Trophoblast cell (in vitro differentiated cells and primary cell): ENCODE results near the gene NCAPD3.

Source experiments
- DNase-seq, 2 donors: peaks; one replicate each; pipeline ENCODE4 v3.0.0-alpha.2; 2016
- H2AFZ ChIP-seq: 2 replicates; pipeline ENCODE4 v1.6.1; 2013; ENCODE audit warnings: low read length, moderate library complexity, mild to moderate bottlenecking; ENCODE audit not compliant: insufficient read depth, poor library complexity
- H2AK5ac ChIP-seq: 2 replicates; pipeline ENCODE4 v1.6.1; 2013; ENCODE audit warnings: mild to moderate bottlenecking, low read length
- H2BK120ac ChIP-seq: 2 replicates; pipeline ENCODE4 v1.6.1; 2013; ENCODE audit warnings: low read length, mild to moderate bottlenecking, moderate library complexity; ENCODE audit not compliant: insufficient read depth, poor library complexity
- H2BK12ac ChIP-seq: 2 replicates; pipeline ENCODE4 v1.6.1; 2013; ENCODE audit warnings: mild to moderate bottlenecking, low read length, moderate library complexity
- H2BK5ac ChIP-seq: 2 replicates; pipeline ENCODE4 v1.6.1; 2013; ENCODE audit warnings: low read length, low read depth, moderate library complexity, mild to moderate bottlenecking; ENCODE audit not compliant: poor library complexity
- H3K14ac ChIP-seq: 2 replicates; pipeline ENCODE4 v1.6.1; 2013; ENCODE audit warnings: mild to moderate bottlenecking, low read length
- H3K18ac ChIP-seq: 2 replicates; pipeline ENCODE4 v1.6.1; 2013; ENCODE audit warnings: mild to moderate bottlenecking, low read length
- H3K23ac ChIP-seq: 2 replicates; pipeline ENCODE4 v1.6.1; 2013; ENCODE audit warnings: low read length
- H3K27ac ChIP-seq: 2 replicates; pipeline ENCODE4 v1.5.1; 2013; ENCODE audit warnings: low read depth, mild to moderate bottlenecking, inconsistent platforms, low read length, moderate library complexity
- H3K27me3 ChIP-seq: 2 replicates; pipeline ENCODE4 v1.6.1; 2013; ENCODE audit warnings: inconsistent platforms, mild to moderate bottlenecking, low read length, moderate library complexity; ENCODE audit not compliant: insufficient read depth
- H3K36me3 ChIP-seq, 2 experiments: 1 replicate in 1 of 2; 2 replicates in 1 of 2; pipeline ENCODE4 v1.6.1; 2013; ENCODE audit warnings: low read length in 2 of 2, mild to moderate bottlenecking in 2 of 2, moderate library complexity in 1 of 2; ENCODE audit not compliant: insufficient read depth in 2 of 2, control insufficient read depth in 1 of 2
- H3K4ac ChIP-seq: 2 replicates; pipeline ENCODE4 v1.6.1; 2013; ENCODE audit warnings: low read depth, mild to moderate bottlenecking, low read length, moderate library complexity
- H3K4me1 ChIP-seq, 2 experiments: 1 replicate in 1 of 2; 2 replicates in 1 of 2; pipeline ENCODE4 v1.6.1; 2013; ENCODE audit warnings: low read length in 2 of 2, mild to moderate bottlenecking in 2 of 2, moderate library complexity in 1 of 2; ENCODE audit not compliant: insufficient read depth in 2 of 2, control insufficient read depth in 1 of 2
- H3K4me2 ChIP-seq: 2 replicates; pipeline ENCODE4 v1.6.1; 2013; ENCODE audit warnings: inconsistent platforms, mild to moderate bottlenecking, low read length, moderate library complexity
- H3K4me3 ChIP-seq: 2 replicates; pipeline ENCODE4 v1.5.1; 2013; ENCODE audit warnings: mild to moderate bottlenecking, low read depth, low read length, inconsistent platforms
- H3K79me1 ChIP-seq: one replicate; pipeline ENCODE4 v1.6.1; 2013; ENCODE audit warnings: low read length
- H3K79me2 ChIP-seq: 2 replicates; pipeline ENCODE4 v1.6.1; 2013; ENCODE audit warnings: low read length, mild to moderate bottlenecking; ENCODE audit not compliant: control insufficient read depth, insufficient read depth, poor library complexity
- H3K9ac ChIP-seq: 2 replicates; pipeline ENCODE4 v1.6.1; 2013; ENCODE audit warnings: mild to moderate bottlenecking, low read length
- H3K9me3 ChIP-seq: 2 replicates; pipeline ENCODE4 v1.6.1; 2013; ENCODE audit warnings: low read depth, mild to moderate bottlenecking, control low read depth, inconsistent platforms, low read length; ENCODE audit not compliant: insufficient read depth
- H4K12ac ChIP-seq: 2 replicates; pipeline ENCODE4 v1.6.1; 2013; ENCODE audit warnings: low read depth, mild to moderate bottlenecking, low read length, moderate library complexity
- H4K8ac ChIP-seq: 2 replicates; pipeline ENCODE4 v1.6.1; 2013; ENCODE audit warnings: low read depth, mild to moderate bottlenecking, low read length, moderate library complexity
- H4K91ac ChIP-seq: one replicate; pipeline ENCODE4 v1.6.1; 2013; ENCODE audit warnings: low read depth, mild to moderate bottlenecking, low read length, moderate library complexity
- WGBS: extraction: QIAGEN DNeasy Blood & Tissue Kit; methylation state at CpG from one replicate; pipeline ENCODE4 v1.1.7; 2013; ENCODE audit warnings: missing lambda C conversion rate; ENCODE audit not compliant: insufficient read length, insufficient coverage; ENCODE audit errors: extremely low coverage; 5-methylcytosine and 5-hydroxymethylcytosine counted together

The NCAPD3 gene

DNA sequence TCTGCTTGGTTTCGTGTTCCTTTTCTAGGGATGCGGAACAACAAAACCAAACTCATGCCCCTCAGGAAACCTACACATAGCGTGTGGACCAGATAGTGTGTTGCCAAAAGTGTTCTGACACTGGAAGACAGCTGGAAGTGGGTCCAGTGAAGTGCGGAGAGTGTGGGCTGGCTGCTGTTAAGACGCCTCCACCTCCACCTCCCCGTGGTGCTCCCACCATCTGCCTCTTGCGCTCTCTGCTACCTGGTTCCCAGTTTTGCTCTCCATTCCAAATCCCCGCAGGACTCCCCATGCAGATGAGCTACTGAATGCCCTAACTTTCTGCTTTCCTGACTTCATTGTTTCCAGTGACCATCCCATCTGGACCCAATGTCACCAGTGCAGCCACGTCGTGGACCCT is 51.8 kb downstream of the NCAPD3 start:
- H2BK5ac ChIP-seq: no peak overlapping the region
- H2AK5ac ChIP-seq: no peak overlapping the region
- WGBS: no CpG with 5 or more reads among the region's 10 CpGs
- H3K4ac ChIP-seq: no peak overlapping the region
- no peaks in the 10 kb centered on the region for H3K79me2 ChIP-seq
- H3K4me1 ChIP-seq: no peaks in the 10 kb centered on the region
- H3K4me3 ChIP-seq: no peak overlapping the region
- no peak overlapping the region for H3K27ac ChIP-seq
- H3K27me3 ChIP-seq: no peaks in the 10 kb centered on the region
- H4K91ac ChIP-seq: no peak overlapping the region
- DNase-seq: no peak
- peaks cover 6% of the 10 kb centered on the region for H3K9me3 ChIP-seq
- no peak overlapping the region for H3K14ac ChIP-seq
- no peak overlapping the region for H2BK120ac ChIP-seq
- H4K8ac ChIP-seq: no peak overlapping the region
- no peak overlapping the region for H3K4me2 ChIP-seq
- H4K12ac ChIP-seq: no peak overlapping the region
- no peak overlapping the region for H3K18ac ChIP-seq
- H3K36me3 ChIP-seq: peaks cover 28 to 54% of the 10 kb centered on the region in 2 experiments
- H3K23ac ChIP-seq: no peak overlapping the region
- H2BK12ac ChIP-seq: no peak overlapping the region
- no peak overlapping the region for H3K9ac ChIP-seq
- H2AFZ ChIP-seq: no peak overlapping the region
- H3K79me1 ChIP-seq: no peaks in the 10 kb centered on the region

DNA sequence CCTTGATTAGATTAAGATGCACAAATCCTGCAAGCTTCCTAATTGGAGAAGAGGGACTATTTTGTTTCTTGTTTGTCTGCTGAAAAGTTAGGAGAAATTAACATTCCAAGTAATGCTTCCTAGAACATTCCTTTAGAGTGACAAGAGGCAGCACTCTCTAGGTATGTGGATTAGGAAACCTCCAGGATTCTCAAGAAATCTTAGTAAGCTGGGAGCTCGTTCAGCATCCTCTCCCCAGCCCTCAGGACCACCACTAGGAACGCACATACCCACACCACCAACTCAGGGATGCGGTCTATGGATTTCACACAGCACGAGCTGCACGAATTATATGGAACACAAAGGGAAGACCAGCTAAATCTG is 52.9 kb downstream of the NCAPD3 start:
- WGBS: no CpG with 5 or more reads among the region's 5 CpGs
- H3K4ac ChIP-seq: no peak overlapping the region

GRCh38 chr11:134170177-134170918 is 53.4 kb downstream of the NCAPD3 start:
- H3K14ac ChIP-seq: no peak overlapping the region
- DNase-seq: peak; percentile 5 to 66
- no peaks in the 10 kb centered on the region for H3K4me1 ChIP-seq
- no peak overlapping the region for H4K8ac ChIP-seq
- no peak overlapping the region for H3K27ac ChIP-seq
- no peak overlapping the region for H4K91ac ChIP-seq
- H3K18ac ChIP-seq: no peak overlapping the region
- no peak overlapping the region for H2AFZ ChIP-seq
- no peak overlapping the region for H2BK120ac ChIP-seq
- H3K79me1 ChIP-seq: no peaks in the 10 kb centered on the region
- H3K36me3 ChIP-seq: peaks cover 29 to 56% of the 10 kb centered on the region in 2 experiments
- H4K12ac ChIP-seq: no peak overlapping the region
- no peak overlapping the region for H3K4ac ChIP-seq
- H3K23ac ChIP-seq: no peak overlapping the region
- H3K9ac ChIP-seq: no peak overlapping the region
- no peak overlapping the region for H2AK5ac ChIP-seq
- WGBS: no CpG with 5 or more reads among the region's 6 CpGs
- no peak overlapping the region for H2BK12ac ChIP-seq
- H3K4me3 ChIP-seq: no peak overlapping the region
- no peaks in the 10 kb centered on the region for H3K27me3 ChIP-seq
- H3K9me3 ChIP-seq: peaks cover 9% of the 10 kb centered on the region
- H3K79me2 ChIP-seq: no peaks in the 10 kb centered on the region
- no peak overlapping the region for H2BK5ac ChIP-seq
- no peak overlapping the region for H3K4me2 ChIP-seq

More for the DNA sequence above, 52.9 kb downstream of the NCAPD3 start:
- Histone ChIP-seq H3K27ac (no peak overlapping the region), H4K12ac (no peak overlapping the region), H3K4me2 (no peak overlapping the region), H3K4me1 (no peaks in the 10 kb centered on the region), H4K8ac (no peak overlapping the region), H3K14ac (no peak overlapping the region), H2AK5ac (no peak overlapping the region), H2AFZ (no peak overlapping the region), H3K4me3 (no peak overlapping the region), H2BK12ac (no peak overlapping the region), H3K23ac (no peak overlapping the region), H3K79me2 (no peaks in the 10 kb centered on the region), H3K9ac (no peak overlapping the region), H2BK5ac (no peak overlapping the region), H3K79me1 (no peaks in the 10 kb centered on the region), H4K91ac (no peak overlapping the region), H3K36me3 (peaks cover 25 to 50% of the 10 kb centered on the region in 2 experiments), H2BK120ac (no peak overlapping the region), H3K18ac (no peak overlapping the region), H3K27me3 (no peaks in the 10 kb centered on the region), H3K9me3 (peaks cover 6% of the 10 kb centered on the region)
- peak; percentile 7 to 77 for DNase-seq

- H2BK120ac ChIP-seq: no peak overlapping the region
- no peak overlapping the region for H4K8ac ChIP-seq
- no CpG with 5 or more reads among the region's 11 CpGs for WGBS
Measured at GRCh38 chr11:134164490-134165370, 59.0 kb downstream of the NCAPD3 start.

More at GRCh38 chr11:134164490-134165370, 59.0 kb downstream of the NCAPD3 start:
- no peak for DNase-seq
- H2BK5ac ChIP-seq: no peak overlapping the region
- no peak overlapping the region for H3K4me2 ChIP-seq
- H3K4me3 ChIP-seq: no peak overlapping the region
- no peak overlapping the region for H3K4ac ChIP-seq
- H4K91ac ChIP-seq: no peak overlapping the region
- no peak overlapping the region for H2AK5ac ChIP-seq
- H4K12ac ChIP-seq: no peak overlapping the region
- no peak overlapping the region for H3K9ac ChIP-seq
- H3K4me1 ChIP-seq: no peaks in the 10 kb centered on the region
- H3K14ac ChIP-seq: no peak overlapping the region
- H3K27me3 ChIP-seq: no peaks in the 10 kb centered on the region
- H2AFZ ChIP-seq: no peak overlapping the region
- H3K36me3 ChIP-seq: peaks cover 38 to 65% of the 10 kb centered on the region in 2 experiments
- H3K9me3 ChIP-seq: peaks cover 23% of the 10 kb centered on the region
- H3K79me1 ChIP-seq: no peaks in the 10 kb centered on the region
- no peaks in the 10 kb centered on the region for H3K79me2 ChIP-seq
- no peak overlapping the region for H3K23ac ChIP-seq
- no peak overlapping the region for H2BK12ac ChIP-seq
- no peak overlapping the region for H3K27ac ChIP-seq
- no peak overlapping the region for H3K18ac ChIP-seq
